ENCODE data around the gene NPAS3.

GRCh38 chr14:33483541-33483940, 544.9 kb downstream of the NPAS3 start:
- TF ChIP-seq CTCF (IDR thresholded peaks at IDR 0.05) (no peak), POLR2A (IDR thresholded peaks at IDR 0.05) (no peak)

Data from tibial nerve (tissue), 3 donors.